ENCODE data around the gene RXRG. TPM values are rescaled to one million over a fixed set of nuclear protein-coding genes. Genes with fewer than 3 reads are reported as not detected.

RXRG gene
- total and polyA plus RNA-seq, 2 of the 8 experiments (the other 6 are each of a cell fraction or from before 2014, with no cell fraction given) = not detected

DNA sequence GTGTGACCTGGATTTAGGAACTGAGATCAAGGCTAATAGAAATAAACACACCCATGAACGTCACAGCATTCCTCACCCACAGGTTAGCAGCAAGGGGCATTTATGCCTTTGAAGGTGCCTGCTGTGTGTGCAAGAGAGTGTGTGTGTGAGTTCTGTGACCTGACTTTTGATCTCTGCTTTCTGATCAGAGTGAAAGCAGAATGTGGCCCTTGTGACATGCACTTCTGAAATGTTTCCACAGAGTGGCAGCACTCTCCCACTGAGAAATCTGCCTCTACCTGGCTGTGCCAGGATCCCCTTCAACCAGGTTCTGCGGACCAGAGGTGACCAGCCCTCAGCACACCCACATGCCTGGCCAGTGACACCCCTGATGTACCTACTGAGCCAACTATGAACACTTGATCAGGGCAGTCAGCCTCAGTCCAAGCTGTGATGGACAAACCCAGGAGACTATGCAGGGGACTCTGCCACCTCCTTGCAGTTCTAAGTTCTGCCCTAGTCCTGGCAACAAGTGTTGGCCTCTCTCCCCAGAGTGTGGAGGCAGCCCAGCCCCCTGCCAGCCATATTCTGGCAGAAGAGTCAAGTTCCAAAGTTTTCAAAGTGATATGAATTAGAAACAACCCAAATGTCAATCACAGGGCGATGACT is 41.0 kb downstream of the RXRG start:
- Histone ChIP-seq H2BK15ac (ENCODE audit: low read length) (no peak overlapping the region), H3K18ac (ENCODE audit: extremely low read depth, low read length) (no peak overlapping the region), H2BK120ac (replicated peaks; ENCODE audit: low read depth, low read length) (no peak overlapping the region), H3K27me3 (replicated peaks in 1 of 4; ENCODE audit: control insufficient read depth in 3 of 4, extremely low read depth in 1 of 4, insufficient read depth in 3 of 4, low read length in 3 of 4) (no peaks in the 10 kb centered on the region; a peak in 1 of 7 replicates), H3K9me3 (ENCODE audit: insufficient read depth in 2 of 2, low read depth in 1 of 2, low read length in 1 of 2) (no peaks in the 10 kb centered on the region), H3K56ac (replicated peaks; ENCODE audit: insufficient read length, low read depth, low read length) (no peak overlapping the region), H3K79me1 (ENCODE audit: low read depth, low read length) (peaks cover 4% of the 10 kb centered on the region; the same call in 1 of the 2 replicates), H3K9ac (replicated peaks in 1 of 4; ENCODE audit: extremely low read depth in 1 of 4, low read depth in 3 of 4, low read length in 3 of 4) (no peak overlapping the region), H3K4me1 (replicated peaks in 1 of 4; ENCODE audit: control insufficient read depth in 3 of 4, insufficient read depth in 4 of 4, low read length in 3 of 4) (no peaks in the 10 kb centered on the region), H3K4me2 (ENCODE audit: insufficient read depth in 1 of 2, low read depth in 2 of 2, low read length in 2 of 2) (no peak overlapping the region), H3K14ac (ENCODE audit: insufficient read length) (no peak overlapping the region), H3K27ac (ENCODE audit: low read depth, low read length) (no peak overlapping the region), H4K8ac (ENCODE audit: extremely low read depth, insufficient read depth, low read length) (no peak overlapping the region), H2AK5ac (ENCODE audit: low read depth, low read length) (no peak overlapping the region), H4K5ac (ENCODE audit: insufficient read length, low read depth, low read length) (no peak overlapping the region), H3K36me3 (ENCODE audit: control insufficient read depth in 2 of 4, insufficient read depth in 4 of 4, low read length in 3 of 4) (no peaks in the 10 kb centered on the region), H4K91ac (replicated peaks; ENCODE audit: insufficient read length, low read length) (no peak overlapping the region), H3K23me2 (ENCODE audit: low read depth, low read length) (no peaks in the 10 kb centered on the region; the same call in 1 of the 2 replicates), H3K23ac (ENCODE audit: insufficient read length) (no peak overlapping the region), H3K79me2 (ENCODE audit: control insufficient read depth in 1 of 2, insufficient read depth in 2 of 2, low read length in 2 of 2) (no peaks in the 10 kb centered on the region), H2BK5ac (ENCODE audit: low read depth, low read length) (no peak overlapping the region), H4K20me1 (replicated peaks in 1 of 2; ENCODE audit: control insufficient read depth in 1 of 2, insufficient read depth in 2 of 2, low read length in 2 of 2) (peaks cover 0 to 2% of the 10 kb centered on the region in 2 experiments), H3K4ac (replicated peaks; ENCODE audit: insufficient read length, low read depth, low read length) (no peak overlapping the region), H2AFZ (ENCODE audit: low read length) (no peak overlapping the region), H2BK20ac (ENCODE audit: low read length) (no peak overlapping the region), H3K4me3 (ENCODE audit: extremely low read depth in 1 of 4, insufficient read depth in 2 of 4, low read depth in 3 of 4, low read length in 4 of 4) (no peak overlapping the region), H2BK12ac (ENCODE audit: low read depth, low read length) (no peak overlapping the region)
- ChIA-PET CTCF (ENCODE audit: partially characterized antibody) (interaction anchor here (0.6 to 12.4 kb wide), 15 partner anchors 9 to 1040 kb away, joined by 3 to 337 read pairs (median 3); no protein-coding TSS in a partner anchor), POLR2A (ENCODE audit: partially characterized antibody) (no interaction called here)
- DNase-seq (ENCODE audit: low read depth in 1 of 2, low spot score in 2 of 2) = peak in 1 of 2 experiments; percentile 69
- WGBS, 2 experiments (ENCODE audit: extremely low coverage in 1 of 2, insufficient coverage in 1 of 2, insufficient read length in 1 of 2, insufficient replicate concordance in 2 of 2, low coverage in 1 of 2, low lambda C conversion rate in 2 of 2, missing lambda C conversion rate in 1 of 2) = 40% methylated on average over 3 of the region's 3 CpGs; no CpG with 5 or more reads in 1 of the 2 experiments
- FAIRE-seq = peak; percentile 93
- TF ChIP-seq HDAC6 (IDR thresholded peaks at IDR 0.05; ENCODE audit: low read depth, low read length) = no peak
- no peak for TF ChIP-seq TAF1 (IDR thresholded peaks at IDR 0.05; ENCODE audit: low read depth, low read length)
- no peak for TF ChIP-seq SIRT6 (IDR thresholded peaks at IDR 0.05; ENCODE audit: low read length)
- TF ChIP-seq RBBP5 (IDR thresholded peaks at IDR 0.05; ENCODE audit: borderline replicate concordance, low read depth, low read length) = no peak
- TF ChIP-seq CHD2 (IDR thresholded peaks at IDR 0.05; ENCODE audit: low read length) = no peak
- no peak for TF ChIP-seq JUN (IDR thresholded peaks at IDR 0.05; ENCODE audit: low read depth, low read length)
- no peak for TF ChIP-seq SRF (IDR thresholded peaks at IDR 0.05; ENCODE audit: low read depth, low read length)
- TF ChIP-seq, protein P1, sequence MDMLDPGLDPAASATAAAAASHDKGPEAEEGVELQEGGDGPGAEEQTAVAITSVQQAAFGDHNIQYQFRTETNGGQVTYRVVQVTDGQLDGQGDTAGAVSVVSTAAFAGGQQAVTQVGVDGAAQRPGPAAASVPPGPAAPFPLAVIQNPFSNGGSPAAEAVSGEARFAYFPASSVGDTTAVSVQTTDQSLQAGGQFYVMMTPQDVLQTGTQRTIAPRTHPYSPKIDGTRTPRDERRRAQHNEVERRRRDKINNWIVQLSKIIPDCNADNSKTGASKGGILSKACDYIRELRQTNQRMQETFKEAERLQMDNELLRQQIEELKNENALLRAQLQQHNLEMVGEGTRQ (IDR thresholded peaks at IDR 0.05; ENCODE audit: low read length) = no peak
- no peak for TF ChIP-seq SP2 (IDR thresholded peaks at IDR 0.05; ENCODE audit: low read length)
- TF ChIP-seq YY1 (IDR thresholded peaks at IDR 0.05; ENCODE audit: low read depth, low read length) = no peak
- no peak for TF ChIP-seq CREB1 (IDR thresholded peaks at IDR 0.05)
- no peak for TF ChIP-seq MAX (IDR thresholded peaks at IDR 0.05)
